OCI-LY1 (cell line): Measurements from ENCODE around the gene NCEH1.

Source experiments
- H2AFZ ChIP-seq: fragments of 200-600 bp; sonication (generic), shearing (Covaris generic); 2 replicates; pipeline ENCODE4 v1.6.0; 2014; ENCODE audit warnings: antibody characterized with exemption, mild to moderate bottlenecking, low read length
- H3F3A ChIP-seq: fragments of 200-600 bp; sonication (generic), shearing (Covaris generic); 2 replicates; pipeline ENCODE4 v1.6.0; 2014; ENCODE audit warnings: mild to moderate bottlenecking, antibody characterized with exemption, low read length, moderate library complexity; ENCODE audit not compliant: insufficient read depth
- H3K27ac ChIP-seq: fragments of 200-600 bp; sonication (generic); 2 replicates; pipeline ENCODE4 v1.5.1; 2014; ENCODE audit warnings: low read length, mixed run types, mild to moderate bottlenecking, low read depth; ENCODE audit not compliant: poor library complexity, severe bottlenecking
- H3K27me3 ChIP-seq: fragments of 200-600 bp; sonication (generic); 2 replicates; pipeline ENCODE4 v1.6.0; 2014; ENCODE audit warnings: antibody characterized with exemption, mild to moderate bottlenecking, low read length, moderate library complexity; ENCODE audit not compliant: insufficient read depth
- H3K36me3 ChIP-seq: fragments of 200-600 bp; sonication (generic); 2 replicates; pipeline ENCODE4 v1.6.1; 2014; ENCODE audit warnings: mild to moderate bottlenecking, antibody characterized with exemption, low read length, moderate library complexity, mixed read lengths; ENCODE audit not compliant: insufficient read depth
- H3K4me1 ChIP-seq: fragments of 200-600 bp; sonication (generic); 2 replicates; pipeline ENCODE4 v1.5.1; 2014; ENCODE audit warnings: mild to moderate bottlenecking, low read length, moderate library complexity; ENCODE audit not compliant: insufficient read depth, severe bottlenecking
- H3K4me2 ChIP-seq: fragments of 200-600 bp; sonication (generic), shearing (Covaris generic); 2 replicates; pipeline ENCODE4 v1.6.1; 2014; ENCODE audit warnings: low read length
- H3K4me3 ChIP-seq: fragments of 200-600 bp; sonication (generic); 2 replicates; pipeline ENCODE4 v1.5.1; 2014; ENCODE audit warnings: low read length, low read depth, mild to moderate bottlenecking, mixed read lengths; ENCODE audit not compliant: poor library complexity, severe bottlenecking
- H3K79me2 ChIP-seq: fragments of 200-600 bp; shearing (Covaris generic); 2 replicates; pipeline ENCODE4 v1.6.1; 2016; ENCODE audit warnings: mixed run types, low read length, mixed read lengths; ENCODE audit not compliant: insufficient read depth
- H3K9ac ChIP-seq: fragments of 200-600 bp; sonication (generic), shearing (Covaris generic); 2 replicates; pipeline ENCODE4 v1.6.1; 2014; ENCODE audit warnings: mild to moderate bottlenecking, low read length, mixed read lengths
- H3K9me2 ChIP-seq: fragments of 200-600 bp; sonication (generic), shearing (Covaris generic); 2 replicates; pipeline ENCODE4 v1.6.1; 2014; ENCODE audit warnings: low read depth, mild to moderate bottlenecking, low read length, mixed read lengths
- H3K9me3 ChIP-seq: fragments of 200-600 bp; shearing (Covaris generic); 2 replicates; pipeline ENCODE4 v1.6.1; 2014; ENCODE audit warnings: low read length, mixed read lengths
- H4K20me1 ChIP-seq: fragments of 200-600 bp; sonication (generic), shearing (Covaris generic); 2 replicates; pipeline ENCODE4 v1.6.0; 2016; ENCODE audit warnings: mild to moderate bottlenecking, low read length; ENCODE audit not compliant: insufficient read depth
- EZH2 ChIP-seq: fragments of 200-600 bp; sonication (generic), shearing (Covaris generic); IDR thresholded peaks from 2 replicates; pipeline ENCODE4 v1.8.0; 2017; ENCODE audit warnings: borderline replicate concordance, mixed run types, mild to moderate bottlenecking, antibody characterized with exemption, low read length, moderate library complexity, mixed read lengths
- TF ChIP-seq, protein P1 (sequence below): fragments of 200-600 bp; sonication (generic), shearing (Covaris generic); IDR thresholded peaks from 2 replicates; pipeline ENCODE4 v1.5.1; 2017; ENCODE audit warnings: mild to moderate bottlenecking, antibody characterized with exemption, low read length, moderate library complexity, mixed read lengths

NCEH1 gene

DNA sequence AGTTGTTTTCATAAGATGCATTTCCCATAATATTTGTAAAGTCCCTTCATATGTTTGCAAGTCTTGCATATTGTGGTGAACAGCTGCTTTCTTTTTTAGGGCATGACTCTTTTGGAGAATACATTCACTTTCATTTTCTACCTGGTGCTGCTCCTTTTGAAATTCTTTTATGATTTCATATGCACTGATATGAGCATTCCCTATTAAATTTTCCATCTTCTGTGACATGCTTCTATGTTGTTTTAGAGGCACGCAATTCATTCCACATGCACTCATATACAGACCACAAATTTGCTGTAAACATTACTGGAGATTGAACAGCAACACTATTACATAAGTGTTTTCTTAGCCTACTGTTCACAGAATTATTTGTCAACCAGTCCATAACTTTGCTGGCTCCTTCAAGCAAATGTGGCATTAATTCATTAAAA is 94.8 kb downstream of the NCEH1 start:
- Histone ChIP-seq H3F3A (no peaks in the 10 kb centered on the region), H4K20me1 (no peaks in the 10 kb centered on the region), H3K27me3 (no peaks in the 10 kb centered on the region), H3K27ac (no peak overlapping the region), H3K4me2 (no peak overlapping the region), H3K9ac (no peak overlapping the region), H3K9me3 (peaks cover 5% of the 10 kb centered on the region; the same call in 1 of the 2 replicates), H3K9me2 (no peaks in the 10 kb centered on the region), H3K4me3 (no peak overlapping the region), H2AFZ (no peak overlapping the region), H3K36me3 (no peaks in the 10 kb centered on the region), H3K4me1 (no peaks in the 10 kb centered on the region), H3K79me2 (no peaks in the 10 kb centered on the region)
- no peak for TF ChIP-seq EZH2
- TF ChIP-seq, protein P1, sequence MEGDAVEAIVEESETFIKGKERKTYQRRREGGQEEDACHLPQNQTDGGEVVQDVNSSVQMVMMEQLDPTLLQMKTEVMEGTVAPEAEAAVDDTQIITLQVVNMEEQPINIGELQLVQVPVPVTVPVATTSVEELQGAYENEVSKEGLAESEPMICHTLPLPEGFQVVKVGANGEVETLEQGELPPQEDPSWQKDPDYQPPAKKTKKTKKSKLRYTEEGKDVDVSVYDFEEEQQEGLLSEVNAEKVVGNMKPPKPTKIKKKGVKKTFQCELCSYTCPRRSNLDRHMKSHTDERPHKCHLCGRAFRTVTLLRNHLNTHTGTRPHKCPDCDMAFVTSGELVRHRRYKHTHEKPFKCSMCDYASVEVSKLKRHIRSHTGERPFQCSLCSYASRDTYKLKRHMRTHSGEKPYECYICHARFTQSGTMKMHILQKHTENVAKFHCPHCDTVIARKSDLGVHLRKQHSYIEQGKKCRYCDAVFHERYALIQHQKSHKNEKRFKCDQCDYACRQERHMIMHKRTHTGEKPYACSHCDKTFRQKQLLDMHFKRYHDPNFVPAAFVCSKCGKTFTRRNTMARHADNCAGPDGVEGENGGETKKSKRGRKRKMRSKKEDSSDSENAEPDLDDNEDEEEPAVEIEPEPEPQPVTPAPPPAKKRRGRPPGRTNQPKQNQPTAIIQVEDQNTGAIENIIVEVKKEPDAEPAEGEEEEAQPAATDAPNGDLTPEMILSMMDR: no peak

DNA sequence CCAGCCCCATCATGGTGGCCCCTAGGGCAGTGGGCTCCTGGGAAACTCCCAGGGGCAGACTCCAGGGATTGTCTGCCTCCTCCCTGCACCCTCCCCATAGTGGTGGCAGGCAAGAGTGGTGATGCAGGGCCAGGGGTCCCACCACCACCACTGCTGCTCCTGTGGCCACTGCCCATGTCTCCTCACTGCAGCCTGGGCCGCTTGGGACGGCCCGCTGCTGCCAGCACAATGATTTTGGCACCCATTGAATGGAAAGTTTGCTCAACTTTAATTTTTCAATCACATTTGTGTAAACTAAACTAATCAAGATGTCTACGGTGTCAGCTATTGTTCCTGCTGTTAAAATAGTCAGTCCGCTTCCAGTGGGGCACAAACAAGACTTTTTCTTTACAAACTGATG is 95.6 kb downstream of the NCEH1 start:
- no peak for TF ChIP-seq EZH2
- TF ChIP-seq, protein P1: no peak
- no peak overlapping the region for H3K4me3 ChIP-seq
- no peak overlapping the region for H2AFZ ChIP-seq
- no peak overlapping the region for H3K27ac ChIP-seq
- H3K79me2 ChIP-seq: no peaks in the 10 kb centered on the region
- H3K27me3 ChIP-seq: no peaks in the 10 kb centered on the region
- no peaks in the 10 kb centered on the region for H3K4me1 ChIP-seq
- H3K36me3 ChIP-seq: no peaks in the 10 kb centered on the region
- no peaks in the 10 kb centered on the region for H3K9me2 ChIP-seq
- H4K20me1 ChIP-seq: no peaks in the 10 kb centered on the region
- H3K4me2 ChIP-seq: no peak overlapping the region
- peaks cover 11% of the 10 kb centered on the region; the same call in 1 of the 2 replicates for H3K9me3 ChIP-seq
- no peak overlapping the region for H3K9ac ChIP-seq
- H3F3A ChIP-seq: no peaks in the 10 kb centered on the region

DNA sequence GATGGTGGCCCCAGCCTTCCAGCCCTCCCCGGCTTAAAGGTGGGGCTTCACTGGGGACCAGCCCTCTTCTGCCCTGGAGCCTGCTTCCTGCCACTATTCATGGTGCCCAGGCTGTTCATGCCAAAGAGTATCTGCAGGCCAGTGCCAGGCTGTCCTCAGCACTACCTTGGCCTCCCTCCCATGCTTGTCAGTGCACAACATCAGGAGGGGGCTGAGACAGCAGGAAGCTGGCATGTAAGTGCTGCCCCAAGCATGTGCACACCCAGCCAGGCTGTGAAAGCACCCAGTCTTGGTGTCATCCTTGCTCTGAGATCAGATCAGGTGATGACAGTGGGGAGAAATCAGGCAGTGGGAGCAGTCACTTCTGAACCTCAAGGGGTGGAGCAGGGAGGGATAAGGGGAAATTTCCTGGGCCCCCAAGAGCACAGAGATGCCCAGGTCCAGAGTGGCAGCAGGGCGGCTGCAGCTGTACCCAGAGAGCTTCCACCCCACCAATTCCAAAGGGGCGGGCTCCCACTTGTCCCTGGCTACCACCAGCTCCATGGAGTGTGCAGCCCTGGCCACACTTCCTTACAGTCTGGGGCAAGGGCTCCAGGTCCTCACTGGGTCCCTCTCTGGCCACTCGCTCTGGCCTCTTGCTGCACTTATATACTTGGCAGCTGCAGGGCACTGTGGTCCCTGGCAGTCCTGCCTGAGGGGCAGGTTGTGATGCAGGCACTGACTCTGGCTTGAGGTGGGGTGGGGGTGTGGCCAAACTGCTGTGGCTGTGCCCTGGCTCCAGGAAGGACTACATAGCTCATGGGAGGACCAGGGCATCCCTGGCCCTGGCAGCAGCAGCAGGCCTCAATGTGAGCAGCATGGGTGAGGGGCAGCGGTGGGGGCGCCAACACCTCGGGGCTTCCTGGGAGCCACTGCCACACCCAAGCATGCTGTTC is 96.3 kb downstream of the NCEH1 start:
- Histone ChIP-seq H3K4me2 (no peak overlapping the region), H4K20me1 (no peaks in the 10 kb centered on the region), H3K9me2 (no peaks in the 10 kb centered on the region), H2AFZ (no peak overlapping the region), H3K9me3 (peaks cover 12% of the 10 kb centered on the region; the same call in 1 of the 2 replicates), H3K79me2 (no peaks in the 10 kb centered on the region), H3K27me3 (no peaks in the 10 kb centered on the region), H3F3A (no peaks in the 10 kb centered on the region), H3K27ac (no peak overlapping the region), H3K9ac (no peak overlapping the region), H3K4me3 (no peak overlapping the region), H3K4me1 (no peaks in the 10 kb centered on the region), H3K36me3 (no peaks in the 10 kb centered on the region)
- TF ChIP-seq EZH2: no peak
